Upper lobe of right lung (tissue), 1 donor: ENCODE measurements around the gene MIOX. TPM values are rescaled to one million over a fixed set of nuclear protein-coding genes. Genes with fewer than 3 reads are reported as not detected.

Source experiments
- ATAC-seq: fragments of 200-7000 bp; cut with Tn5 transposase; one replicate; pipeline ENCODE4 v1.9.1; 2020; ENCODE audit warnings: mild to moderate bottlenecking, moderate library complexity
- DNase-seq: peaks from one replicate; pipeline ENCODE4 v3.0.0-alpha.2; 2020
- H3K27ac ChIP-seq: fragments of 200-600 bp; one replicate; pipeline ENCODE4 v1.8.0; 2022
- H3K27me3 ChIP-seq: fragments of 200-600 bp; one replicate; pipeline ENCODE4 v1.8.0; 2022; ENCODE audit warnings: mild to moderate bottlenecking
- H3K36me3 ChIP-seq: fragments of 200-600 bp; one replicate; pipeline ENCODE4 v1.8.0; 2022
- H3K4me1 ChIP-seq: fragments of 200-600 bp; one replicate; pipeline ENCODE4 v1.8.0; 2022
- H3K4me3 ChIP-seq: fragments of 200-600 bp; one replicate; pipeline ENCODE4 v1.8.0; 2022; ENCODE audit warnings: mild to moderate bottlenecking
- H3K9me3 ChIP-seq: fragments of 200-600 bp; one replicate; pipeline ENCODE4 v1.8.0; 2022
- intact Hi-C: fragments of 100-400 bp; cut with DNase I; formaldehyde crosslinking; loops from one replicate; pipeline ENCODE4 v1.11.0; 2022
- total RNA-seq: library from RNA; stranded (reverse); fragmentation: NEBNext Ultra II Directional; extraction: Animal tissue kit (Norgen Biotek cat#: 25700); gene quantifications from one replicate; pipeline ENCODE4 v1.2.1, GENCODE V29; 2021
- TF ChIP-seq, protein P1 (sequence below): fragments of 200-600 bp; IDR thresholded peaks from one replicate; pipeline ENCODE4 v1.8.0; 2022; ENCODE audit warnings: antibody characterized with exemption
- donor health status: DM: no; HTN: yes; CAD: no; lungs with severe emphysema.

The MIOX gene
- total RNA-seq, 1 donor from 2014 or later: not detected

DNA sequence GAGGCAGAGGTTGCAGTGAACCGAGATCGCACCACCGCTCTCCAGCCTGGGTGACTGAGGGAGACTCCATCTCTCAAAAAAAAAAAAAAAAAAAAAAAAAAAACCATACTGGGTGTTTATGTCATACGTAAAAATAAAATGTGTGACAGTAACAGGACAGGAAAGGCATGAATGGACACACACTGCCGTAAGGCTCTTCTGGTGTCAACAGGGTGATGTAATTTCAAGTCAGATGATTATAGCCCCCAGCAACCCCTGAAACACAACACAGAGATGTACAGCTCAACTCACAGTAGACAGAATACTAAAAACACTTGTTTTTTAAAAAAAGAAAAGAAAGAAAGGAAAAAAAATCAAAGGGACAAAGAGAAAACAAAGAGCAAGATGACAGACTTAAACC, 34.0 kb upstream of the MIOX start:
- no peak overlapping the region for H3K27ac ChIP-seq
- TF ChIP-seq, protein P1, sequence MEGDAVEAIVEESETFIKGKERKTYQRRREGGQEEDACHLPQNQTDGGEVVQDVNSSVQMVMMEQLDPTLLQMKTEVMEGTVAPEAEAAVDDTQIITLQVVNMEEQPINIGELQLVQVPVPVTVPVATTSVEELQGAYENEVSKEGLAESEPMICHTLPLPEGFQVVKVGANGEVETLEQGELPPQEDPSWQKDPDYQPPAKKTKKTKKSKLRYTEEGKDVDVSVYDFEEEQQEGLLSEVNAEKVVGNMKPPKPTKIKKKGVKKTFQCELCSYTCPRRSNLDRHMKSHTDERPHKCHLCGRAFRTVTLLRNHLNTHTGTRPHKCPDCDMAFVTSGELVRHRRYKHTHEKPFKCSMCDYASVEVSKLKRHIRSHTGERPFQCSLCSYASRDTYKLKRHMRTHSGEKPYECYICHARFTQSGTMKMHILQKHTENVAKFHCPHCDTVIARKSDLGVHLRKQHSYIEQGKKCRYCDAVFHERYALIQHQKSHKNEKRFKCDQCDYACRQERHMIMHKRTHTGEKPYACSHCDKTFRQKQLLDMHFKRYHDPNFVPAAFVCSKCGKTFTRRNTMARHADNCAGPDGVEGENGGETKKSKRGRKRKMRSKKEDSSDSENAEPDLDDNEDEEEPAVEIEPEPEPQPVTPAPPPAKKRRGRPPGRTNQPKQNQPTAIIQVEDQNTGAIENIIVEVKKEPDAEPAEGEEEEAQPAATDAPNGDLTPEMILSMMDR: no peak
- H3K4me3 ChIP-seq: no peak overlapping the region
- peaks cover 76% of the 10 kb centered on the region for H3K36me3 ChIP-seq
- ATAC-seq (no peak), DNase-seq (no peak)
- no peaks in the 10 kb centered on the region for H3K9me3 ChIP-seq
- no peaks in the 10 kb centered on the region for H3K4me1 ChIP-seq
- H3K27me3 ChIP-seq: no peaks in the 10 kb centered on the region
- intact Hi-C loops: no loop called here

DNA sequence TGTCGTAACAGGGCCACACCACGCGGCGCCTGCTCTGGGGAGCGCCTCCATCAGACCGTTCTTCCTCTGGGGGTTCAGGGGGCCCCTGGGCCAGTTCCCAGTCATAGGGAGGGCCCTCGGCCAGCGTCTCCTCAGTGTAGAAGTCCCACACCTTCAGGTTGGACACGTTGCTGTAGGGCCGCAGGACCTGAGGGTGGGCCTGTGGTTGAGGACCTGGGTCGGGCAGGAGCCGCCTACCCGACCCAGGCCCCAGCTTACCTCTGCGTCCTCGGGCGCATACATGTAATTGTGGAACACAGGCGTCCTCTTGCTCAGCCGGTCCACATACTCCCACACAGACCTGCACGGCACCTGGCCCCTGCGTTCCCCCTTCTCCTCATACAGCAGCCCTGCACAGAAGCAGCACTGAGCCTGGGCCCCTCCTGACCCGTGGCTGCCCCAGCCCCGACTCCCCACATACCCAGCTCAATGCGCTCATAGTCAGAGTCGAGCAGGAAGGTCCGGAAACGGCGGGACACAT, 32.0 kb upstream of the MIOX start:
- TF ChIP-seq, protein P1: no peak
- Histone ChIP-seq H3K27ac (no peak overlapping the region), H3K9me3 (no peaks in the 10 kb centered on the region), H3K4me3 (no peak overlapping the region), H3K27me3 (no peaks in the 10 kb centered on the region), H3K36me3 (peaks cover 78% of the 10 kb centered on the region), H3K4me1 (no peaks in the 10 kb centered on the region)
- ATAC-seq: no peak
- intact Hi-C loops: no loop called here
- DNase-seq: no peak

DNA sequence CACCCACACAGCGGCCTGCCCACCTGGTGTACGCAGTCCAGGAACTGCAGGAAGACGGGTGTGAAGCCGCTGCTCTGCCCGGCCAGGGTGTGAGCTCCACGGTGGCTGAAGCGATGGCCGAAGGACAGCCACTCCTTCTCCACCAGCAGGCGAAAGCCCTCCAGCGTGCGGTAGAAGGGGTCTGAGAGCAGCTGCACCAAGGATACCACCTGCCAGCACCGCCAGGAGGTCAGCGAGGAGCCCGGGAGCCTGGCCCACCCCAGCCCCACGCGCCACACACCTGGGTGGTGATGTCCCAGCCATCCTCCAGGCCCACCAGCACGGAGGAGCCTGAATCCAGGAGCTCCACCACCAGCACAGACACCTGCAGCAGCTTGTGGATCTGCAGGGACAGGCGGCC, 31.5 kb upstream of the MIOX start:
- no peak for DNase-seq
- H3K4me3 ChIP-seq: no peak overlapping the region
- H3K27ac ChIP-seq: no peak overlapping the region
- H3K27me3 ChIP-seq: no peaks in the 10 kb centered on the region
- H3K4me1 ChIP-seq: no peaks in the 10 kb centered on the region
- no peaks in the 10 kb centered on the region for H3K9me3 ChIP-seq
- TF ChIP-seq, protein P1: no peak
- no peak for ATAC-seq
- intact Hi-C loops: no loop called here
- H3K36me3 ChIP-seq: peaks cover 79% of the 10 kb centered on the region

DNA sequence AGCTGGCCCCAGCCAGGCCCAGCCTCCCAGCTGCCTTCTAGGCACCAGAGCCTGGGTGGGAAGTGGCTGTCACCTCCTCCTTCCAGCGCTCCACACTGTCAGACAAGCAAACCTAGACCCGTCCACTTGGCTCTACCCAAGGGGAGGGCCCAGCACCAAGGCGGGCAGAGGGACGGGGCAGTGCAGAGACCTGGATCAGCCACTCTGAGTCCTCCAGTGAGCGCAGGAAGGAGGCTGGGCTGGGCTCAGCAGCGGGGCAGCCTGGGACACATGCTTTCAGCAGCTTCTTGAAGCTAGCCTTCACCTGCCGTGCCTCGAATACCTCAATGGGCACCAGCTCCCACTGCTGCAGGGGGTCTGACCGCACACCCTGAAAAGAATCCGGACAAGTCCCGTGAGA, 30.6 kb upstream of the MIOX start:
- Histone ChIP-seq H3K4me1 (no peaks in the 10 kb centered on the region), H3K27ac (no peak overlapping the region), H3K27me3 (no peaks in the 10 kb centered on the region), H3K4me3 (no peak overlapping the region), H3K9me3 (no peaks in the 10 kb centered on the region), H3K36me3 (peaks cover 80% of the 10 kb centered on the region)
- no peak for ATAC-seq
- no peak for DNase-seq
- TF ChIP-seq, protein P1: no peak
- intact Hi-C loops: no loop called here

DNA sequence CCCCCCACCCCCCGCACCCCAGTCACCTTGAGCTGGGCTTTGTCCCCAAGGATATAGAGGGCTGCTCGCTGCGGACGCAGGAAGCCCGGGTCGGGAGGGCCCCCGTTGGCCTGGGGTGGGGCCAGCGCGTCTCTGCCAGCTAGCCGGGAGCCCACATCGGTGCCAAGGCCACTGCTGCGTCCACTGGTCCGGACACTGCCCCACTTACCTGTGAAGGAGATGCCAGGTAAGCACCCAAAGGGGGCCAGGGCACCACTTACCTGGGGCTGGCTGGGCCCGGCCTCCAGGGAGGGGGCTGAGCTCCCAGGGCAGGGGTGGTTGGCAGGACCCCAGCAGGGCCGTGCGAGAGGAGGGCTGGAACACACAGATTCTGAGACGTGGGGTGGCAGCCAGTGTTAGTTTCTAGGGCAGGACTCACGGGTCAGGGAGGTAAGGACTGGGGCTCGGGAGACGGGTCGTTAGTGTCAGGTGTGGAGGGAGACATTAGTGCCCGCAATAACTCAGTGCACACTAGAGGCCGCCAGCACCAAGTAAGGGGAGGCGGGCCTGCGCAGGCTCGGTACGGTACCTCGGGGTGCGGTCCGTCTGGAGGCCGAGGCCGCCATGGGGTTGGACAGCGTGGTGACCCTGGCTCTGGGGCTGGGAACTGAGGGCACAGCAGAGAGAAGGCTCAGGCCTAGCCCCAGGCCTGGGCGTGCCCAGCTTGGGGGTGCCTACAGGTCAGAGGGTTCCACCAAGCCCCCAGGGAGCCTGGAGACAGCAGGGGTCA, 30.0 kb upstream of the MIOX start:
- DNase-seq (no peak), ATAC-seq (no peak)
- no peak overlapping the region for H3K4me3 ChIP-seq
- TF ChIP-seq, protein P1: no peak
- intact Hi-C loops: no loop called here
- no peaks in the 10 kb centered on the region for H3K9me3 ChIP-seq
- no peak overlapping the region for H3K27ac ChIP-seq
- H3K36me3 ChIP-seq: peaks cover 85% of the 10 kb centered on the region
- no peaks in the 10 kb centered on the region for H3K27me3 ChIP-seq
- H3K4me1 ChIP-seq: no peaks in the 10 kb centered on the region
